Ascending aorta (tissue), 2 donors: Measurements from ENCODE around the gene TRIM24. TPM values are rescaled to one million over a fixed set of nuclear protein-coding genes. Genes with fewer than 3 reads are reported as not detected.

ENCODE experiments used
- DNase-seq, 2 donors: peaks; one replicate each; pipeline ENCODE4 v3.0.0-alpha.2; 2019; ENCODE audit warnings: low spot score in 2 of 2
- H3K27ac ChIP-seq, 2 donors: fragments of 200-600 bp; sonication (generic); one replicate each; pipeline ENCODE4 v1.5.1; 2016 to 2017; ENCODE audit warnings: mild to moderate bottlenecking in 1 of 2
- H3K27me3 ChIP-seq: fragments of 200-600 bp; sonication (generic); one replicate; pipeline ENCODE4 v1.5.1; 2017
- H3K36me3 ChIP-seq, 2 donors: fragments of 200-600 bp; sonication (generic); one replicate each; pipeline ENCODE4 v1.5.1; 2016
- H3K4me1 ChIP-seq, 2 donors: fragments of 200-600 bp; sonication (generic); one replicate each; pipeline ENCODE4 v1.5.1; 2016 to 2017; ENCODE audit warnings: mild to moderate bottlenecking in 1 of 2
- H3K4me3 ChIP-seq, 2 donors: fragments of 200-600 bp; sonication (generic); one replicate each; pipeline ENCODE4 v1.5.1; 2016 to 2017; ENCODE audit warnings: mild to moderate bottlenecking in 1 of 2
- H3K9me3 ChIP-seq, 2 donors: fragments of 200-600 bp; sonication (generic); one replicate each; pipeline ENCODE4 v1.5.1; 2016
- intact Hi-C: fragments of 100-400 bp; cut with DNase I; formaldehyde crosslinking; loops from one replicate; pipeline ENCODE4 v1.15.1; 2023
- total RNA-seq: library from RNA; depleted of rRNA; stranded (reverse); fragments of >200 nt; gene quantifications from one replicate; pipeline ENCODE4 v1.1.0, GENCODE V29; 2016
- TF ChIP-seq, protein P1 (sequence below), 3 experiments: fragments of 200-600 bp in 2 of 3; fragments of 450-650 bp in 1 of 3; sonication (generic) in 2 of 3; IDR thresholded peaks; one replicate each; pipeline ENCODE4 v1.5.1; 2016 to 2019; ENCODE audit warnings: antibody characterized with exemption in 3 of 3, mild to moderate bottlenecking in 1 of 3, moderate library complexity in 1 of 3

TRIM24 gene
- total RNA-seq, 1 donor from 2014 or later = 2.3 TPM

DNA sequence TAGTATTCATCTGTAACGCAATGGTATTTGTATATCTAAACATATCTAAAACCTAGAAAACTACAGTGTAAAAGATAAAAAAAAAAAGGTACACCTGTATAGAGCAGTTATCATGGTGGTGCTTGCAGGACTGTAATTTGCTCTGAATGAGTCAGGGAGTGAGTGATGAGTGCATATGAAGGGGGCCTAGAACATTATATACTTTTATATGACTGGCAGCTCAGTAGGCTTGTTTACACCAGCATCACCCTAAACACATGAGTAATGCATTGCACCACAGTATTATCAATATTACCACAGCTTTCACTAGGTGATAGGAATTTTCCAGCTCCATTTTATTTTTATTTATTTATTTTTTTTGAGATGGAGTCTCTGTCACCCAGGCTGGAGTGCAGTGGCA, 40.8 kb downstream of the TRIM24 start:
- peaks cover 4 to 7% of the 10 kb centered on the region in 2 donors for H3K36me3 ChIP-seq
- TF ChIP-seq, protein P1, sequence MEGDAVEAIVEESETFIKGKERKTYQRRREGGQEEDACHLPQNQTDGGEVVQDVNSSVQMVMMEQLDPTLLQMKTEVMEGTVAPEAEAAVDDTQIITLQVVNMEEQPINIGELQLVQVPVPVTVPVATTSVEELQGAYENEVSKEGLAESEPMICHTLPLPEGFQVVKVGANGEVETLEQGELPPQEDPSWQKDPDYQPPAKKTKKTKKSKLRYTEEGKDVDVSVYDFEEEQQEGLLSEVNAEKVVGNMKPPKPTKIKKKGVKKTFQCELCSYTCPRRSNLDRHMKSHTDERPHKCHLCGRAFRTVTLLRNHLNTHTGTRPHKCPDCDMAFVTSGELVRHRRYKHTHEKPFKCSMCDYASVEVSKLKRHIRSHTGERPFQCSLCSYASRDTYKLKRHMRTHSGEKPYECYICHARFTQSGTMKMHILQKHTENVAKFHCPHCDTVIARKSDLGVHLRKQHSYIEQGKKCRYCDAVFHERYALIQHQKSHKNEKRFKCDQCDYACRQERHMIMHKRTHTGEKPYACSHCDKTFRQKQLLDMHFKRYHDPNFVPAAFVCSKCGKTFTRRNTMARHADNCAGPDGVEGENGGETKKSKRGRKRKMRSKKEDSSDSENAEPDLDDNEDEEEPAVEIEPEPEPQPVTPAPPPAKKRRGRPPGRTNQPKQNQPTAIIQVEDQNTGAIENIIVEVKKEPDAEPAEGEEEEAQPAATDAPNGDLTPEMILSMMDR (IDR thresholded peaks at IDR 0.05) = no peak

DNA sequence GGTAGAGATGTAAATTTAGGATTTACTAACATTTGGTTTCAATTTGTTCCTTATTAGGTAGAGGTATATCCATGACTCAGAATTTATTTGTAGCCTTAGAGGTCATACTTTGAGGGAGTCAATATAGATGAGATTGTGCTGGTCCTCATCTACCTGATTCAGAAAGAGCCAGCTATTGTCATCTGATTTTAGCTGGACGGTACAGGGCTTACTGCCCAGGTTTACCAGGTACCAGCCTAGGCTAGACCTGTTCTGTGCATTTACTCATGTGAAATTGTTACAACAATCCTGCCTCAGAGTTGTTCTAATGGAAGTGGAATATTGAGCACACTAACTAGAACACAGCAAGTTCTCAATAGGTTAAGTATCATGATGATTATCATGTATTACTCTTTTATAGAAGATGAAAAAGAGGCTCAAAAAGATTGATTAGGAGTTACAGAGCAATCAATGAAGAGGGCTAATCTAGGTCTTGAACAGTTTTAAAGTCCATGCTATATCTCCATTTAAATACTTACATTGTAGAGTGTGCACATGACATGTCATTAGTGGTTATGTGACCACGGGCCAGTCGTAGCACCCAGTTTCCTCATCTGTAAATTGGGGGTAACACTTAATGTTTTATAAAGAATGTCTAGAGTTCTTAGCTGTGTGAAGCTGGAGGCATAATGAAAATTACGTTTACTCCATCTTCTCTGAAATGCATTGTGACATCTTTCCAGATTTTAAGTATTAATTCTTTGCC, 42.1 kb downstream of the TRIM24 start:
- Histone ChIP-seq H3K4me1 (no peaks in the 10 kb centered on the region), H3K9me3 (no peaks in the 10 kb centered on the region), H3K36me3 (peaks cover 4 to 8% of the 10 kb centered on the region in 2 donors), H3K27me3 (no peaks in the 10 kb centered on the region), H3K4me3 (no peak overlapping the region), H3K27ac (no peak overlapping the region)
- DNase-seq = no peak
- TF ChIP-seq, protein P1 (IDR thresholded peaks at IDR 0.05) = no peak
- intact Hi-C loops = loop anchor here (10.0 kb wide), 1 partner anchor 67 kb away; no protein-coding TSS in a partner anchor

More for the DNA sequence above, 40.8 kb downstream of the TRIM24 start:
- Histone ChIP-seq H3K4me3 (no peak overlapping the region), H3K27ac (no peak overlapping the region), H3K4me1 (no peaks in the 10 kb centered on the region), H3K27me3 (no peaks in the 10 kb centered on the region), H3K9me3 (no peaks in the 10 kb centered on the region)
- DNase-seq = no peak
- intact Hi-C loops = loop anchor here (10.0 kb wide), 1 partner anchor 66 kb away; no protein-coding TSS in a partner anchor

DNA sequence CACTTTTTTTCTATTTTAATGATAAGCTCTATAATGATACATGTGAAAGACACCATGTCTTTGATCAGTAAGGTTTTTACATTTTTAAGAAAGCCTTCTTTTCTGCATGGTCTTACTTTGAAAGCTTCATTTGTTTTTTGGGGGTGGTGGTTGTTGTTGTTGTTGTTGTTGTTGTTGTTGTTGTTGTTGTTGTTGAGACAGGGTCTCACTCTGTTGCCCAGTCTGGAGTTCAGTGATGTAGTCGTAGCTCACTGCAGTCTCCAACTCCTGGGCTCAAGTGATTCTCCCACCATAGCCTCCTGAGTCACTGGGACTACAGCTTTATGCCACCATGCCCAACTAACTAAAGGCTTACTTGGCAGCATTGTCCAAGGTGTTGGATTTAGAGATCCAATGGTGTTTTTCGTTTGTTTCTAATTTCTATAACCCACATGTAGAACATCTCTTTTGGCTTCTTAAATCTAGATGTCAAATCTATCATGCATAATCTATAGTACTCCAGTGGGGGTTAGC, 45.4 kb downstream of the TRIM24 start:
- H3K9me3 ChIP-seq = no peaks in the 10 kb centered on the region
- TF ChIP-seq, protein P1 (IDR thresholded peaks at IDR 0.05) = no peak
- H3K27me3 ChIP-seq = no peaks in the 10 kb centered on the region
- intact Hi-C loops = loop anchor here (10.0 kb wide), 1 partner anchor 71 kb away; no protein-coding TSS in a partner anchor
- DNase-seq = no peak
- no peak overlapping the region for H3K27ac ChIP-seq
- H3K4me3 ChIP-seq = no peak overlapping the region
- H3K4me1 ChIP-seq = no peaks in the 10 kb centered on the region
- H3K36me3 ChIP-seq = peaks cover 4 to 18% of the 10 kb centered on the region in 2 donors

DNA sequence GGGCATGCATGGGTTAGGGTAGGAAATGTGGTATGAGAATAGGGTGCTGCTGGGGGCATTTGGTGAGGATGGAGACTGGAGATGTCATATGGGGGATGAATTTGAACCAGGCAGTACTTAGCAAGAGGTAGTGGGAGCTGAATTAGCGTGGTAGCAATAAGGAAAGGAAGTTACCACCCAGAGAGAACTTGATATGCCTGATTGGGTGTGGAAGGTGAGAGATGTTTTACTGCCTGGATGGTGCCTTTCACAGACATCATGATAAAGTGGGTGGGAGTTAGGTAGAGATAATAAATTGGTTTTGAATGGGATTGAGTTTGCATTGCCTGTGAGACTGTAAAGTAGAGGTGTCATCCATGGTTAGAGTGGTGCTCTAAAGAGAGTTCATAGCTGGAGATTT, 46.7 kb downstream of the TRIM24 start:
- no peak overlapping the region for H3K4me3 ChIP-seq
- no peak overlapping the region for H3K27ac ChIP-seq
- DNase-seq = no peak
- no peaks in the 10 kb centered on the region for H3K4me1 ChIP-seq
- TF ChIP-seq, protein P1 (IDR thresholded peaks at IDR 0.05) = no peak
- no peaks in the 10 kb centered on the region for H3K27me3 ChIP-seq
- no peaks in the 10 kb centered on the region for H3K9me3 ChIP-seq
- intact Hi-C loops = loop anchor here (10.0 kb wide), 1 partner anchor 72 kb away; no protein-coding TSS in a partner anchor
- H3K36me3 ChIP-seq = peaks cover 4 to 21% of the 10 kb centered on the region in 2 donors

DNA sequence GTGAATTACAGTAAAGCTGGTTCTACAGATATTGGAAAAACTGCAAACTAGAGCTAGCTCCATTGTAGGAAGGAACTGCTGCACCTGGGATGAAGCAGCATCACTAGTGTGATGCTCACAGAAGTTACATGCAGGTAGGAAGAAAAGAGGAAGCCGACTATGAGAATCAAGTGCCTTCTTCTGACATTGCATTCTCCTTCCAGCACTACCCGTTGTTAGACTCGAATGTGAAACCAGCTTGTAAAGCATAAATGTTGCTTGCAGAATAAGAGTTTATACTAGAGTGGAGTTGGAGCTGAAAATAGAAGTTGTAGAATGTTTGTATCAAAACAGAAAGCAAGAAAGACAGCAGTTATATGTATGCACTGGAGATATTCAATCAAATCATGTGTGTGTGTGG, 49.9 kb downstream of the TRIM24 start:
- H3K4me1 ChIP-seq = no peaks in the 10 kb centered on the region
- no peaks in the 10 kb centered on the region for H3K27me3 ChIP-seq
- H3K4me3 ChIP-seq = no peak overlapping the region
- TF ChIP-seq, protein P1 (IDR thresholded peaks at IDR 0.05) = no peak
- H3K9me3 ChIP-seq = no peaks in the 10 kb centered on the region
- no peak for DNase-seq
- H3K36me3 ChIP-seq = peaks cover 5 to 22% of the 10 kb centered on the region in 2 donors
- H3K27ac ChIP-seq = no peak overlapping the region
- intact Hi-C loops = no loop called here
